Gastroesophageal sphincter (tissue), 3 donors: ENCODE data around the gene VPS25.

Experiments
- POLR2A ChIP-seq, 2 donors: fragments of 450-650 bp; IDR thresholded peaks; one replicate each; pipeline ENCODE4 v1.6.1; 2017; ENCODE audit warnings: antibody characterized with exemption in 2 of 2, mild to moderate bottlenecking in 2 of 2, moderate library complexity in 1 of 2
- POLR2AphosphoS5 ChIP-seq: sonication (generic); formaldehyde crosslinking; IDR thresholded peaks from one replicate; pipeline ENCODE4 v1.6.1; 2017; ENCODE audit warnings: antibody characterized with exemption
- TF ChIP-seq, protein P1 (sequence below), 4 experiments: fragments of 200-600 bp in 2 of 4; fragments of 450-650 bp in 2 of 4; sonication (generic) in 1 of 4; IDR thresholded peaks; one replicate each; pipeline ENCODE4 v1.5.1; 2017 to 2019; ENCODE audit warnings: antibody characterized with exemption in 4 of 4, mild to moderate bottlenecking in 2 of 4, moderate library complexity in 2 of 4

GRCh38 chr17:42792545-42792944 is 19.3 kb downstream of the VPS25 start:
- TF ChIP-seq, protein P1, sequence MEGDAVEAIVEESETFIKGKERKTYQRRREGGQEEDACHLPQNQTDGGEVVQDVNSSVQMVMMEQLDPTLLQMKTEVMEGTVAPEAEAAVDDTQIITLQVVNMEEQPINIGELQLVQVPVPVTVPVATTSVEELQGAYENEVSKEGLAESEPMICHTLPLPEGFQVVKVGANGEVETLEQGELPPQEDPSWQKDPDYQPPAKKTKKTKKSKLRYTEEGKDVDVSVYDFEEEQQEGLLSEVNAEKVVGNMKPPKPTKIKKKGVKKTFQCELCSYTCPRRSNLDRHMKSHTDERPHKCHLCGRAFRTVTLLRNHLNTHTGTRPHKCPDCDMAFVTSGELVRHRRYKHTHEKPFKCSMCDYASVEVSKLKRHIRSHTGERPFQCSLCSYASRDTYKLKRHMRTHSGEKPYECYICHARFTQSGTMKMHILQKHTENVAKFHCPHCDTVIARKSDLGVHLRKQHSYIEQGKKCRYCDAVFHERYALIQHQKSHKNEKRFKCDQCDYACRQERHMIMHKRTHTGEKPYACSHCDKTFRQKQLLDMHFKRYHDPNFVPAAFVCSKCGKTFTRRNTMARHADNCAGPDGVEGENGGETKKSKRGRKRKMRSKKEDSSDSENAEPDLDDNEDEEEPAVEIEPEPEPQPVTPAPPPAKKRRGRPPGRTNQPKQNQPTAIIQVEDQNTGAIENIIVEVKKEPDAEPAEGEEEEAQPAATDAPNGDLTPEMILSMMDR (IDR thresholded peaks at IDR 0.05): no peak
- TF ChIP-seq POLR2A (IDR thresholded peaks at IDR 0.05) (no peak), POLR2AphosphoS5 (no peak)
